Anterior cingulate cortex (tissue), 58 donors: ENCODE results near the gene FOLR2.
A peak's percentile ranks its signal among the peaks of the same experiment; 100 is the strongest.
"Not testable (repeated sequence)": the region's sequence is repeated elsewhere in the genome, so short reads cannot be mapped to it uniquely, and the experiment has no call there.

Experiments used
- DNase-seq, 58 donors: peaks; one replicate each; lab custom pipeline; 2025; lab: John Stamatoyannopoulos, UW

FOLR2 gene

GRCh38 chr11:72204886-72205285 lies 11.7 kb upstream of the FOLR2 start:
- no peak for DNase-seq

- DNase-seq, result not testable (repeated sequence)
These were observed 9.8 kb upstream of the FOLR2 start for GRCh38 chr11:72206794-72207193.

- DNase-seq, result no peak
These were observed 8.3 kb upstream of the FOLR2 start for GRCh38 chr11:72208281-72208680.

- no peak for DNase-seq
These were observed 7.5 kb upstream of the FOLR2 start for GRCh38 chr11:72209101-72209500.

- DNase-seq, result no peak
These were observed 1.2 kb downstream of the FOLR2 start for GRCh38 chr11:72217841-72218240.

- DNase-seq, result no peak
These were observed 1.7 kb downstream of the FOLR2 start for GRCh38 chr11:72218251-72218745.

- no peak for DNase-seq
These were observed 4.2 kb downstream of the FOLR2 start for GRCh38 chr11:72220696-72221363.

GRCh38 chr11:72221386-72222075 lies 4.9 kb downstream of the FOLR2 start:
- no peak for DNase-seq

GRCh38 chr11:72222106-72222891 lies 5.7 kb downstream of the FOLR2 start:
- no peak for DNase-seq

GRCh38 chr11:72222907-72223614 lies 6.5 kb downstream of the FOLR2 start:
- peak in 57 of 58 donors; percentile 19 to 92 (median 79) for DNase-seq

GRCh38 chr11:72223615-72224563 lies 7.3 kb downstream of the FOLR2 start:
- peak in 45 of 58 donors; percentile 18 to 78 (median 58) for DNase-seq

- DNase-seq, result peak in 34 of 58 donors; percentile 9 to 65 (median 34)
These were observed 8.2 kb downstream of the FOLR2 start, which contains the start of gene INPPL1 for GRCh38 chr11:72224564-72225410. Gene INPPL1 (plus strand): TSS chr11:72224767. CDS start chr11:72224985, 218 bp downstream.

- DNase-seq, result no peak
These were observed 8.9 kb downstream of the FOLR2 start for GRCh38 chr11:72225411-72225951.

- DNase-seq, result no peak
These were observed 10.1 kb downstream of the FOLR2 start for GRCh38 chr11:72226701-72227100.

GRCh38 chr11:72227316-72228228 lies 11.0 kb downstream of the FOLR2 start:
- DNase-seq, result peak in 30 of 58 donors; percentile 17 to 64 (median 34)

GRCh38 chr11:72228229-72228843 lies 11.7 kb downstream of the FOLR2 start:
- no peak for DNase-seq
